CD14-positive monocyte (primary cell): Measurements from ENCODE around the gene IL15. TPM values are rescaled to one million over a fixed set of nuclear protein-coding genes. Genes with fewer than 3 reads are reported as not detected.

ENCODE experiments used
- DNase-seq, 3 donors: peaks; one replicate each; pipeline ENCODE4 v3.0.0-alpha.2; 2011 to 2022
- H2AFZ ChIP-seq: 2 replicates; pipeline ENCODE4 v1.6.0; 2012; ENCODE audit warnings: mild to moderate bottlenecking, low read depth, low read length, inconsistent platforms; ENCODE audit not compliant: insufficient read depth, poor library complexity, severe bottlenecking
- H3K27ac ChIP-seq, 2 donors: 1 replicate in 1 of 2; 2 replicates in 1 of 2; pipeline ENCODE4 v1.5.1; 2012 to 2013; ENCODE audit warnings: low read length in 2 of 2, control low read depth in 1 of 2, inconsistent platforms in 1 of 2, low read depth in 1 of 2, mild to moderate bottlenecking in 1 of 2
- H3K27me3 ChIP-seq, 2 donors: one replicate each; pipeline versions ENCODE4 v1.6.0 to v1.6.1; 2011 to 2013; ENCODE audit warnings: low read length in 2 of 2; ENCODE audit not compliant: control insufficient read depth in 2 of 2, insufficient read depth in 2 of 2
- H3K36me3 ChIP-seq, 2 donors: replicated peaks in 1 of 2; 1 replicate in 1 of 2; 2 replicates in 1 of 2; pipeline versions ENCODE4 v1.5.1 to v1.6.1; 2012 to 2013; ENCODE audit warnings: low read length in 2 of 2, control low read depth in 1 of 2, inconsistent platforms in 1 of 2, mild to moderate bottlenecking in 1 of 2; ENCODE audit not compliant: insufficient read depth in 2 of 2, control insufficient read depth in 1 of 2
- H3K4me1 ChIP-seq, 2 donors: 1 replicate in 1 of 2; 2 replicates in 1 of 2; pipeline versions ENCODE4 v1.5.1 to v1.6.1; 2012 to 2013; ENCODE audit warnings: low read length in 2 of 2, control low read depth in 1 of 2, inconsistent platforms in 1 of 2, mild to moderate bottlenecking in 1 of 2, moderate library complexity in 1 of 2; ENCODE audit not compliant: insufficient read depth in 2 of 2, control insufficient read depth in 1 of 2
- H3K4me2 ChIP-seq: replicated peaks from 2 replicates; pipeline ENCODE3; 2012; ENCODE audit warnings: low read length, moderate library complexity, mild to moderate bottlenecking; ENCODE audit not compliant: poor library complexity, severe bottlenecking; ENCODE audit errors: extremely low read depth
- H3K4me3 ChIP-seq, 3 experiments: fragments of 200-600 bp in 1 of 3; sonication (generic) in 1 of 3; replicated peaks in 1 of 3; 1 replicate in 2 of 3; 2 replicates in 1 of 3; pipeline ENCODE4 v1.5.1; 2011 to 2013; ENCODE audit warnings: low read length in 3 of 3, mild to moderate bottlenecking in 3 of 3, control low read depth in 2 of 3, low read depth in 2 of 3, inconsistent platforms in 1 of 3, moderate library complexity in 1 of 3
- H3K79me2 ChIP-seq: 2 replicates; pipeline ENCODE4 v1.6.0; 2012; ENCODE audit warnings: mild to moderate bottlenecking, control low read depth, inconsistent platforms, low read length, moderate library complexity; ENCODE audit not compliant: insufficient read depth
- H3K9ac ChIP-seq: 2 replicates; pipeline ENCODE4 v1.6.0; 2017; ENCODE audit warnings: low read length, mild to moderate bottlenecking; ENCODE audit not compliant: insufficient read depth, poor library complexity, severe bottlenecking
- H3K9me3 ChIP-seq, 2 donors: replicated peaks in 1 of 2; 1 replicate in 1 of 2; 2 replicates in 1 of 2; pipeline versions ENCODE4 v1.5.1 to v1.6.1; 2012 to 2013; ENCODE audit warnings: low read length in 2 of 2, control low read depth in 1 of 2; ENCODE audit not compliant: control insufficient read depth in 1 of 2, insufficient read depth in 1 of 2
- H4K20me1 ChIP-seq: 2 replicates; pipeline ENCODE4 v1.6.0; 2012; ENCODE audit warnings: mild to moderate bottlenecking, low read length, control low read depth, moderate library complexity; ENCODE audit not compliant: insufficient read depth
- H3K27ac Mint-ChIP-seq, 7 donors: one replicate each; pipeline ENCODE4 v1.8.0; 2020; ENCODE audit warnings: mild to moderate bottlenecking in 7 of 7, mixed read lengths in 7 of 7, moderate library complexity in 6 of 7, inconsistent platforms in 2 of 7
- H3K27me3 Mint-ChIP-seq, 3 donors: one replicate each; pipeline ENCODE4 v1.8.0; 2021 to 2022; ENCODE audit warnings: low read depth in 3 of 3, mild to moderate bottlenecking in 3 of 3, mixed read lengths in 3 of 3, moderate library complexity in 3 of 3, inconsistent platforms in 1 of 3
- H3K36me3 Mint-ChIP-seq, 2 donors: one replicate each; pipeline ENCODE4 v1.8.0; 2020; ENCODE audit warnings: mixed read lengths in 2 of 2, inconsistent platforms in 1 of 2, mild to moderate bottlenecking in 1 of 2
- H3K4me1 Mint-ChIP-seq: one replicate; pipeline ENCODE4 v1.8.0; 2020; ENCODE audit warnings: mild to moderate bottlenecking, mixed read lengths
- H3K4me3 Mint-ChIP-seq, 2 donors: one replicate each; pipeline ENCODE4 v1.8.0; 2020; ENCODE audit warnings: mild to moderate bottlenecking in 2 of 2, mixed read lengths in 2 of 2, moderate library complexity in 1 of 2
- H3K9me3 Mint-ChIP-seq, 7 donors: one replicate each; pipeline ENCODE4 v1.8.0; 2020 to 2022; ENCODE audit warnings: mixed read lengths in 7 of 7, mild to moderate bottlenecking in 6 of 7, moderate library complexity in 6 of 7, inconsistent platforms in 2 of 7
- CTCF ChIP-seq: fragments of 200-600 bp; IDR thresholded peaks from one replicate; pipeline ENCODE4 v1.8.0; 2022; ENCODE audit warnings: antibody characterized with exemption, mild to moderate bottlenecking
- WGBS: methylation state at CpG from one replicate; pipeline ENCODE4 v1.1.5; 2013; ENCODE audit warnings: missing lambda C conversion rate; ENCODE audit not compliant: insufficient coverage; 5-methylcytosine and 5-hydroxymethylcytosine counted together
- intact Hi-C, 2 donors: fragments of 100-400 bp; cut with micrococcal nuclease; formaldehyde crosslinking; loops; one replicate each; pipeline versions ENCODE4 v1.15.0 to v1.15.1; 2023
- polyA plus RNA-seq, 3 donors: library from polyadenylated mRNA; depleted of rRNA in 1 of 3; unstranded in 2 of 3; stranded (reverse) in 1 of 3; fragments of 300-500 nt in 2 of 3; fragments of >200 nt in 1 of 3; fragmentation: Illumina TruSeq in 2 of 3; gene quantifications; 1 replicate in 2 of 3; 2 replicates in 1 of 3; pipeline ENCODE4 v1.2.3, GENCODE V29; 2012 to 2021

Gene IL15
- polyA plus RNA-seq, 3 donors = 22.1 to 34.3 (median 25.7) TPM

GRCh38 chr4:141684785-141685184 lies 48.4 kb downstream of the IL15 start:
- peaks cover 2 to 15% (median 4%) of the 10 kb centered on the region in 7 donors for H3K9me3 Mint-ChIP-seq
- Histone ChIP-seq H3K36me3 (peaks cover 0 to 4% of the 10 kb centered on the region in 2 donors), H3K4me3 (no peak overlapping the region), H3K79me2 (no peaks in the 10 kb centered on the region), H3K9me3 (no peaks in the 10 kb centered on the region), H2AFZ (no peak overlapping the region), H3K9ac (no peak overlapping the region), H3K27me3 (no peaks in the 10 kb centered on the region), H4K20me1 (peaks cover 32% of the 10 kb centered on the region), H3K4me2 (no peak overlapping the region), H3K27ac (no peak overlapping the region), H3K4me1 (no peaks in the 10 kb centered on the region)
- H3K4me3 Mint-ChIP-seq = no peak overlapping the region
- no peak overlapping the region for H3K27ac Mint-ChIP-seq
- no peak for DNase-seq
- no peak for TF ChIP-seq CTCF
- H3K36me3 Mint-ChIP-seq = peaks cover 6 to 11% of the 10 kb centered on the region in 2 donors
- H3K4me1 Mint-ChIP-seq = peaks cover 10% of the 10 kb centered on the region
- intact Hi-C loops = loop anchor here in 1 of 2 donors (10.0 kb wide), 1 partner anchor 50 kb away; the partner anchor contains the start of gene IL15
- WGBS = no CpG with 5 or more reads among the region's 3 CpGs
- no peaks in the 10 kb centered on the region for H3K27me3 Mint-ChIP-seq

DNA sequence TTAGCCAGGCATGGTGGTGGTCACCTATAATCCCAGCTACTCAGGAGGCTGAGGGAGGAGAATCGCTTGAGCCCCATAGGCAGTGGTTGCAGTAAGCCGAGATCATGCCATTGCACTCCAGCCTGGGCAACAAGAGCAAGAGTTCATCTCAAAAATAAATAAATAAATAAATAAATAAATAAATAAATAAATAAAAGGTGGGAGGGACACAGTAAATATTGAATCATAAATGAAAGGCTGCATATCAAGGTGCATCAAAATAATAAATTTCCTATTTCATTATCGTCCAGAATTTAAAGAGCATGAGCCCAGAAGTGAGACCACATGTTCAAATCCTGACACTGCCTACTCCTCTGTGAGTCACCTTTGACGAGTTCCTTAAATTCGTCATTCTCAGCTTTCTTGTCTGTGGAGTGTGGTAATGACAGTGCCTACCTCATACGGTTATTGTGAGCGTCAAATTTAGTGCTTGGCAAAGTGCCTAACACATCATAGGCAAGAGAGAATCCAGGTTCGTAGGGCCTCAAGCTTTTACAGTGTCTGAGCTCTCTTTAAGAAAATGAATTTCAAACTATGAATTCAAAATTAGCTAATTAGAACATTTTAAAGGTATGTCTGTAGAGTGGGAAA lies 49.9 kb downstream of the IL15 start:
- TF ChIP-seq CTCF = no peak
- peaks cover 0 to 5% of the 10 kb centered on the region in 2 donors for H3K9me3 ChIP-seq
- Mint-ChIP-seq H3K9me3 (peaks cover 3 to 20% (median 7%) of the 10 kb centered on the region in 7 donors), H3K4me3 (no peak overlapping the region), H3K4me1 (peaks cover 7% of the 10 kb centered on the region), H3K27me3 (no peaks in the 10 kb centered on the region), H3K27ac (no peak overlapping the region), H3K36me3 (peaks cover 13 to 16% of the 10 kb centered on the region in 2 donors)
- no peak overlapping the region for H3K4me3 ChIP-seq
- peaks cover 0 to 4% of the 10 kb centered on the region in 2 donors for H3K36me3 ChIP-seq
- H4K20me1 ChIP-seq = peaks cover 20% of the 10 kb centered on the region
- H2AFZ ChIP-seq = no peak overlapping the region
- H3K4me2 ChIP-seq = no peak overlapping the region
- H3K79me2 ChIP-seq = no peaks in the 10 kb centered on the region
- H3K27ac ChIP-seq = no peak overlapping the region
- H3K4me1 ChIP-seq = no peaks in the 10 kb centered on the region
- intact Hi-C loops = loop anchor here in 1 of 2 donors (10.0 kb wide), 1 partner anchor 51 kb away; the partner anchor contains the start of gene IL15
- no peak overlapping the region for H3K9ac ChIP-seq
- peak; percentile 44 to 73 (median 63) for DNase-seq
- WGBS = no CpG with 5 or more reads among the region's 8 CpGs
- no peaks in the 10 kb centered on the region for H3K27me3 ChIP-seq
